Measurements from ENCODE around the gene IFNG. TPM values are rescaled to one million over a fixed set of nuclear protein-coding genes. Genes with fewer than 3 reads are reported as not detected.
"Not testable (repeated sequence)": the region's sequence is repeated elsewhere in the genome, so short reads cannot be mapped to it uniquely, and the experiment has no call there.

The IFNG gene
- total RNA-seq (2014; rRNA removed; shearing (Covaris generic)): not detected in 2 replicates

DNA sequence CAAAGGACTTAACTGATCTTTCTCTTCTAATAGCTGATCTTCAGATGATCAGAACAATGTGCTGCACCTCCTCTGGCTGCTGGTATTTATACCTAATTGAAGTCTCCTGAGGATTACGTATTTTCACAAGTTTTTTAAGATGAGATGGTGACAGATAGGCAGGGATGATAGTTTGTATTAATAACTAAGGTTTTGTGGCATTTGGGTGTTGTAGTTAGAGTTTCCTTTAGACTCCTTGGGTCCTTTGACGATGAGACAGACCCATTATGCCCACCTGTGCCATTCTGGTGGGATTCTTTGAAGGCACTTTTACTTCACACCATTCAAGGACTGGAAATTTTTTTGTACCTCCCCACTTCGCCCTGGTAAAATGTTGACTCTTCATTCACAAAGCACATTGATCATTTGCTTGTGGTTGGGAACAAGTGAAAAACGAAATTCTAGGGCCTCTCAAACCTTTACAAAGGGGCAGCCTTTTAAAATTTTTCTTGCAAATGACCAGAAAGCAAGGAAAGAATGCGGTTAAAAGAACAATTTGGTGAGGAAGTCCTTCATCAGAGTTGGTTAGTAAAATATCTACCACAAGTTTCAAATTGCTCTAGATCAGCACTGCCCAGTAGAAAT lies at the start of gene IFNG:
TSS of gene IFNG (minus strand) at position 60 of the 624 bp plus-strand sequence. CDS start 125 bp downstream, outside the sequence.
- DNase-seq (ENCODE audit: low spot score): no peak

DNA sequence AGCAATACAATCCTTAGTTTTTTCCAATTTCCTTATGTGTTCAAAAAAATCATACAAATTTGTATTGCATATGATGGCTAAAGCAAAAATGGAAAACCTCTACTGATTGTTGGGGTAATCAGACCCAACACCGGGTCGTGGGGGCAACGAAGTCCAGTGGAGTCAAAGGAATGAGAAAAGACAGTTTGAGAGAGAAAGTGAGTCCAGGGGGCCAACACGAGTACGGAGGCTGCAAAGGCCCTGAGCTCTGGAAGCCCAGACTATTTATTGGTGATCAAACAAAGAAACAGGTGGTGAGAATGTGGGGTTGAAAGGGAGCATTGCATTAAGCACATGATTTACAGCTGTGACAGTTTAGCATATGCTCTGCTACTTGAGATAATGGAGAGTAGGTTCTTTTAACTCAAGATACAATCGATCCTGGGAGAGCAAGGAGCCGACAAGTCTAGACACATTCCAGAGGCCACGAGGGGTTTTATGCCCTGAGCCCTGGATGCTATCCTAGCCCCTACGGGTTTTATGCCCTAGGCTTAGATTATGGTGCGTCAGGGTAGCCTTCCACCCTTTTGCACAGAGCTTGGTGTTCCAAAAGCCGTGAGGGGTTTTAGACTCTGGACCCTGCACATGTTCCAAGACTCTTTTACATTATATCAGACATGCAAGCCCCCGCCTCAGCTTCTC lies 49.6 kb upstream of the IFNG start:
- DNase-seq (ENCODE audit: low spot score): not testable (repeated sequence)

DNA sequence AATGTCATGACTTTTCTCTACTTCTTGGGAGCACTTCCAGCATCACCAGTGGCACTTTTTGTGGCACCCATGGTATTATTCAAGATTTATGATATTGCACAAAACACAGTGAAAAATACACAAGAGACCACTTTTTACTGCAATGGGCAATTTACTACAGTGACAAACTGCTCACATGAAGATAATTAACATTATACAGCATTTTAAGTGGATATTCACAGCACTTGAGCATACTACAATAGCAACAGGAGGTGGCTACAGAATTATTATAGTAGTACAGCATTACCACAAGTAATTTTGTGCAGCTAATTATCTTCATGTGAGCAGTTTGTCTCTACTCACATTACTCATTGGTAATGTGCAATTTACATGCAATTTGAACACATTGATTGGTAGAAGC lies 47.7 kb upstream of the IFNG start:
- no peak for DNase-seq (ENCODE audit: low spot score)

DNA sequence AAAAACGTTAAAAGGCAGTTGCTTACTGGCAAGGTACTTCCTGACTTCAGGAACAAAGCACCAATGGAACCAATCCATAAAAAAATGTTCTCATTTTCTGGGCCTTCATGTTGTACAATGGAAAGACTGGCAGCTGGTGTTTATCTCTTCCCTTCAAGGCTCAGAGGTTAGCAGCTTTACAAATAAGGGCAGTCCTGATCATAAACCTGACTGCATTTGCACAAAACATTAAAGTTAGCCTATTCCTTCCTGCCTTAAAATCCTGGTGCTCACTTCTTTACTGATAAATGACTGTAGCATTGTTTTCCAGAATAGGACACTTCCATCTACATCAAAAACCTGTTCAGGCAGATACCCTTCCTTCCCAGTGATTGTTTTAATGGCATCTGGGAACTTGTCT lies 46.9 kb upstream of the IFNG start:
- DNase-seq (ENCODE audit: low spot score): no peak

DNA sequence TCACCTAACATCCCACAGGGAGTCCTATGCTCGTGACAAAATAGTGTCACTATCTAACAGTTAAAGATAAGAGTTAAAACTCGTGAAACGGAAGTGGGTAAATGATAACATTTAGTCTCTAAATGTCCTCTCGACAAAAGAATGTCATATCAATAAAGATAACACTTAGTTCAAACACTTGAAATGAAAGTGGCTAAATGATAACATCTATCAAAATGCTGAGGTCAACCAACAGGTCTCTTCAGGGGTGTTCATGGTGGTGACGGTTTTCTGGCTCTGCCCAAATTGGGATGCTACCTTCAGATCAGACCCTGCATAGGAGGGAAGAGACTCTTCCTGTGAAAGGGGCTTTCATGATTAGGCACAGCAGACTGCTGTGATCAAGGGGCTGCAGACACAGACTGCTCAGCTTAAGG lies 43.9 kb upstream of the IFNG start:
- no peak for DNase-seq (ENCODE audit: low spot score)

DNA sequence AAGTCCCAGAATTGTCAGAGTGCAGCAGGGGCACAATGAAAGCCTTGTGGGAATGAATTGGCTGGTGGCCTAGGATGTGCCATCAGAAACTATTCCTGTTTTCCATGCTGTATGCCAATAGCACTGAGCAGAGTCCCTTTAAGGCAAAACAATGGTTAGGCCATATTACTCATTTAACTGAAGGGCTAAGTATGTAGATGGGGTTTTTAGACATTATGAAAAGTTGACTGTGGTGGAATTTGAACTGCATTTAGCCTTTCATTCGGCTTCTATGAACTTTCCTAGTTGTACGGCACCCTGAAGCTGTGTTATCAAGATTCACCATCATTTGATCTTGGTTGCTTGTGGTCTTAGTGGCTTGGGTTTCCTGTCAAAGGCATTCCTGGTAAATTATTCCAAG lies 41.3 kb upstream of the IFNG start:
- peak; percentile 49 for DNase-seq (ENCODE audit: low spot score)

DNA sequence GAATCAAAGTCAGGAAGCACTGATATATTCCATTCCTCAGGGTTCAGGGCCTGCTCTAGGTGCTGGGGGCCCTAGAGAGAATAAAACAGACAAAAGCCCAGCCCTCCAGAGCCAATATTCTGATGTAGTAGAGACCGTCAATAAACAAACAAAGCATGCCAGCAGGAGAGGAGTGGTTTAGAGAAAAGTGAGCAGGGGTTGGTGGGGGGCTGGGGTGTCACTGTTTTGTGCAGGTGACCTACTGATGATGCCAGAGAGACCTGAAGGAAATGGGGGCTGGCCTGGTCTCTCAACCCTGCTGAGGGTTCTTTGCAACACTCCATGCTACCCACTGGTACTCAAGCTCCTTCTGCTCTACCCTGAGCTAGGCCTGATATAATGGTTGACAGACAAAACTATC lies 39.6 kb upstream of the IFNG start:
- DNase-seq (ENCODE audit: low spot score): no peak

DNA sequence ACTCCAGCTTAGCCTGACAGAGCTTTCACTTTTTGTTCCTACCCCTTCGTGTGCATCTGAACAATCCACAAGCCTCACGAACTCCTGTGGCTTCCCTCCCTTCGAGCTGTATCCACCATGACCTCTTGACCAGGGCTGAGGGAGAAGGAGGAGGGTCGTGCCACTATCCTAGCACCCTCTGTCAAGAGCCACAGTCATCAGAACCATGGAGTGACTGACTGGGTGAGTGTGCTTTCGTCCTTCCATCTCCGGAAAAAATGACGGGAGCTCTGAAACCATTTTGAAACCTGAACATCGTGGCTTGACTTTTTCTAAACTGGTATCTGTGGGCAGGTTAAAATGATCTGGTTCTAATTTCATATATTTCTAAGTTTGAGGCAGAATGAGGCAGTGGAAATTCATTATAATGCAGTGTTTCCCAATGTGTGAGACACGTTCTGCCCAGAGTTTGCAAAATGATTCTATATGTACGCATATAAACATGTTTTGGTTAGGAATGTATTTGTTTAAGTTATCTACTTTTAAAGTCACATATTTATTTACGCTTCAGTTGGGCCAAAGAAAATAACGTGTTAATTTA lies 39.1 kb upstream of the IFNG start:
- no peak for DNase-seq (ENCODE audit: low spot score)

DNA sequence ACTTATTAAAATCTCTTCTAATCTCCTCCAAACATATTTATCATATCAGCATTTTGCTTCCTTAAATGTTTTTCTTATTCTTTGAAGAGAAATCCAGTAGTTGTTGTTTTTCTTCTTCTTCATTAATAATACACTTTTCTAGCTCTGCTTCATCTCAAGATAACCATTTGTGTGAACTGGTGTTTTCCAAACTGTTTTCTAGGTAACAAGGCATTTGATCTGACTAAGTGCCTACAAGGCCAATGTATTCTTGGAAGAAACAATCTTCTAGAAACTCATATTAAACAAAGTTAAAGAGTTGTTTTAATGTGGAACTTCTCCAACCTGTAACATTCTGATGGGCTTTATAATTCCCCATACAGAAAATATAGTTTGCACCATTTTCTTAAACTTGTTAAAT lies 30.8 kb upstream of the IFNG start:
- no peak for DNase-seq (ENCODE audit: low spot score)

DNA sequence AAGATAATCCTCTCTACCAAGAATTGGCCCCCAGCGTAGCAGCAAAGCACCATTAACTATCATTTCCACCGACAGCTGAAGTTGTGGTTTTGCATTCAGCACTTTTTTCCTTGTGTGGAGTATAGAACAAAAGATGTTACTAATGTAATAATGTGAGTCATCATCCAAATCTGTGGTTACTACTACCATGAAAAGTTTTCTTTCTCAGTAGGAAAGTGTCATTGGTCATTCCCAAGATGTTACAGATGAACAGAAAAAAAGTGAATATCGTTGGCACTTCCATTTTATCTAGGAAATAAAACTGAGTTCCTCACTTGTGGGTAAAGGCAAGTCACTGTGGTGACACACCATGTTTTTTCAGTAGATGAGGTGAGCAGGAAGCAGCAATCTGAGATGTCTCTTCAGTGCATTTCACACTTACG lies 30.3 kb upstream of the IFNG start:
- DNase-seq (ENCODE audit: low spot score): peak; percentile 87

DNA sequence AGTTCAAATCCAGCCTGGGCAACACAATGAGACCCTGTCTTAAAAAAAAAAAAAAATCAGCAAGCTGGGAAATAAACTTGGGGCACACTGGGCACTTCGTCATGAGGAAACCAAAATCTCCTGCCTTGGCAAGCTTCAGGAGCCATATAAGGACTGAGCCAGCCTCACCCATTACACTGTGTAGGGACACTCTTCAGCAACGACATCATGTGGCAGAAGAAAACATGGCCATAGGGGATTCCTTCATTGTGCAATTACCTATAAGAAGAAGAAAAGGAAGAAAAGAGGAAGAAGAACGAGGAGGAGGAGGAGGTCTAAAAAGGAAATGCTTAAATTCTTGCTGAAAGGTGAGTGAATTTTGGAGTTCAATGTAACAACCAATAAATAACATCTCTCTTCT lies 26.1 kb upstream of the IFNG start:
- no peak for DNase-seq (ENCODE audit: low spot score)

DNA sequence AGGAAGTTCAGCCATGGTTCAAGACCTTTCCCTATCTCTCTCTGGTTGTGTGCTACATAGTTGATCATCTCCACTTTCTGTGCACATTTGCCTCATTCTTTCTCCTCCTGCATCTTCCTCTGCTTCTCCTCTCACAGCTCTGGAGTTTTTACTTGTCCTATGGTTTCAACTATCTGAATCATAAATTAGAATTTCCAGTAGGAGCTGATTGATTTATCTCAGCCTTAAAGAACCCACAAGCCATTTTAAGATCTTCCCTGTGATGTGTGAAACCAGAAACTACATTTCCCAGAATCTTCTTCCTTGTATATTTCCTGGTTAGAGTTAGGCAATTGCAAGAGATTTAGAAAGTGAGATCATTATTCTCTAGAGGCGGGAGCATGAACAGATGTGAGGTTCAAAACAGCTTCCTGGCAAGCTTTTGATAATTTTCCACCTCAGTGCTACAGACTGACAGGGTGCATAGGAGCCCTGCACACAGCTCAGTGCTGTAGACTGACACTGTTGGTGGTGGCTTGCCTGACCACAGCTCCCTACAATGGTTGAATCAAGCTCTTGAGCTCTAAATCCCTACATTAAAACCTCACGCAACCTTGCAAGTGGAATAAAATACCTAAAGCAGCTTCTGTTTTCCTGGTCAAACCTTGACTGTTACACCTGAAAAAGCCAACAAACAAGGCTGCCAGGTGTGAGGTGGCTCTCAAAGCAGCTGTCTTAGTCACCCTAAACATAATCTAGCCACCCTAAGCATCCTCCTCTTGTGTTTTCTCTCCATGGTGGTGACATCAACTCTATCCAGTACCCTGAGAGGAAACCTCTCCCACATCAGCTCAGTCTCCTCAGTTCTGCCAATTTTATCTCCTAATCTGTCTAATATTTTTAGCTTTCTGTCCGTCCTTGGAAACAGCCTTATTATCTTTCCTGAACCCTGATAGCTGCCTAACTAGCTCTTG lies 21.5 kb upstream of the IFNG start:
- no peak for DNase-seq (ENCODE audit: low spot score)

DNA sequence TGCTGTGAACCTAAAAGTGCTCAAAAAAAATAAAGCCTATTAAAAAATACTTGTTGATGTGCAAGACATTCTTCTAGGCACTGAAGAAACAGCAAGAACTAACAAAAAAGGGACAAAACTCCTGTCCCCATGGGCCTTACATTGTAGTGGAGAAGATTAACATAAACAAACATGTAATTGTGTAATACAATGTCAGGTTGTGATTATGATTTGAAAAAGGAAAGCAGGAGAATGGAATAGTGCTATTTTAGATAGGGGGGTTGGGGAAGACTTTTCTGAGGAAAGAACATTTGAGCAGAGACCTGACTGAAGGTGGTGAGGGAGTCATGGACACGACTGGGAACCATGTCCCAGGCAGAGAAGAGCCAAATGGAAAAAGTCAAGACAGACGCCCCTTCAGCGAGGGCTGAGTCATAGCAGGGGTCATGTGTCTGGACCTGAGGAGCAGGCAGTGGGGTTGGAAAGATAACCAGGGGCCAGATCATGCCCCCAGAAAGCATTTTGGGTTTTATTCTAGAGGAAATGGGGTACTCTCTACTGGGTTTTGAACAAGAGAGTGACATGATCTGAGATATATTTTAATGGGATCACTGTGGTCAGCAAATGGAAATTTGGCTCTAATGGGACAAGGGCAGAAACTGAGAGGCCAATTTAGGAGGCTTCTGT lies 19.4 kb upstream of the IFNG start:
- DNase-seq (ENCODE audit: low spot score): no peak

DNA sequence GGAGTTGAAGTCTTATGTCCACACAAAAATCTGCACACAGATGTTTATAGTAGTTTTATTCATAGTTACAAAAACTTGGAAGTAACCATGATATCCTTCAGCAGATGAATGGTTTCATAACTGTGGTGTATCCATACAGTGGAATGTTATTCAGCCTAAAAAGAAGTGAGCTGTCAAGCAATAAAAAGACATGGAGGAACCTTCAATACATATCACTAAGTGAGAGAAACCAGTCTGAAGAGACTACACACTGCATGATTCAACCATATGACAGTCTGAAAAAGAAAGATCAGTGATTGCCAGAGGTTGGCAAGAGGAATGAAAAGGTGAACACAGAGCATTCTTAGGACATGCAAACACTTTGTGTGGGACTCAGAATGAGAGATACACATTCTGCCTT lies 18.6 kb upstream of the IFNG start:
- DNase-seq (ENCODE audit: low spot score): no peak

DNA sequence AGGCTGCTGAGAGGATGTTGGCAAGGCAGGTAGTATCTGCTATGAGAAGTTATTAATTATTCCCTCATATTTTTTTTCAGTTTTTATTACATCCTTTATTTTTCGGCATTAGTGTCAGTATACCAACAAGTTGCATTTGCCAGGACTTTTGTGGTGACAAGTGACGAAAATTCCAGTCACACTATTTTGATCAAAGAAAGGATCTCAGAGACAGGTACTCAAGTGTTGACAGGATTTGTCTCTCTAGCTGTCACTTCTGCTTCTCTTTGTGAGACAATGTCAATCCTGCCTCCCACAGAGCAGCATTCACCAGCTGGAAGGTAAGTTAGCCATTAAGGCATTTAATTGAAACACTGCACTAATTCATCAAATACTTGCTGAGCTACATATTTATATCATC lies 18.0 kb upstream of the IFNG start:
- no peak for DNase-seq (ENCODE audit: low spot score)

DNA sequence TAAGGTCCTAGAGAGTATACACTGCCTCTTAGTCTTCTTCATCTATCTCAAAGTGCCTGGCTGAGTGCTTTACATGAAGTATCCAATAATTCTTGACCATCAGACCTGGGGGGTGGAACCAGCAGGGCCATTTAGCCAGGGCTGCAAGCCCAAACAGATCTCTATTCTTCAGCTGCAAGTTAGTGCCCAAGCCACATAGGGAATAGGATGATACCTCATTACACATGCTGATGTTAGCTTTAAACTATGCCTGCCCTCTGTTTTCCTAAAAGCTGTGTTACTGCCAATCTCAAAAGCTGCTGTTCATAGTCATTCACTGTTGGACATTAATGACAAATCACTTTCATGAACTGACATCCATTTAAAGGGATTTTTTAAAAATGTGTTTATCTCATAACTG lies 16.7 kb upstream of the IFNG start:
- no peak for DNase-seq (ENCODE audit: low spot score)

DNA sequence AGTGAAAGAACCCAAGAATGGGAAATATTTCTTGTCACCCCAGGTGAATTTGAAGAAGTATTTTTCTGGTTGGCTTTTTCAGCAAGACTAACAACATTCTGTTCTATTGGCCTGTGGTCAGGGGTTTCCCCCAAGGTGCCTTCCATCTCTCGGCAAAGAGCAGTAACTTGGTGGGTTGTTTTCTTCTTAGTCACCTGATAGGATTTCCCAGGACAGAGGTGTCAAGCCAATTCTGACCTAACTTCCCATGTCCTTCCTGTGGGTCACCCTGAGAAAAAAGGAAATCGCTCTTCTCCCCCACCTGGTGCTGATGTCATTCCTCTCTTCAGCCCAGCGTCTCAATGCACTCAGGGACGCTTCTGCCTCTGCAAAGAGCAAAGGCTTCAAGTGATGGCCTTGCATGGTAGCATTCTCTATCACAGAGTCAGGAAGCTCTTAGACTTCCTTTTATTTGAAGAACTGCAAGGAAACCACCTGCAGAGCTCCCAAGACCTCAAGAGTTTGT lies 16.1 kb upstream of the IFNG start:
- DNase-seq (ENCODE audit: low spot score): peak; percentile 13

DNA sequence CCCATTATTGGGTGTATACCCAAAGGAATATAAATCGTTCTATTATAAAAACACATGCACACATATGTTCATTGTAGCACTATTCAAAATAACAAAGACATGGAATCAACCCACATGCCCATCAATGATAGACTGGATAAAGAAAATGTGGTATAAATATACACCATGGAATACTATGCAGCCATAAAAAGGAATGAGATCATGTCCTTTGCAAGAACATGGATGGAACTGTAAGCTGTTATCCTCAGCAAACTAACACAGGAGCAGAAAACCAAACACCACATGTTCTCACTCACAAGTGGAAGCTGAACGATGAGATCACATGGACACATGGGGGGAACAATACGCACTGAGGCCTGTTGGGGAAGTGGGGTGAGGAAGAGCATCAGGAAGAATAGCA lies 15.2 kb upstream of the IFNG start:
- DNase-seq (ENCODE audit: low spot score): not testable (repeated sequence)

DNA sequence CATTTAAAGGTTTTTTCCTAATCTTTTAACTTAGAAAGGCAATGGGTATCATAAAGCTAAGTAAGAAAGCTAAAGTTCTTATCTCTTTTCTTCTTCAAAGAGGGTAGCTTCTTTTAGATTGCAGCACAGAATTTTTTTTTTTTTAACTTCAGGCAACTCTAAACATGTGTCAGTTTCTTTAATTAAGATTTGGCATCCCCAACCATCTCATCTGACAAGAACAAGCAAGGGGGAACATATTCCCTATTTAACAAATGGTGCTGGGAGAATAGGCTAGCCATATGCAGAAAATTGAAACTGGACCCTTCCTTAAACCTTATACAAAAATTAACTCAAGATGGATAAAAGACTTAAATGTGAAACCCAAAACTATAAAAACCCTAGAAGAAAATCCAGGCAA lies 14.3 kb upstream of the IFNG start:
- DNase-seq (ENCODE audit: low spot score): no peak

DNA sequence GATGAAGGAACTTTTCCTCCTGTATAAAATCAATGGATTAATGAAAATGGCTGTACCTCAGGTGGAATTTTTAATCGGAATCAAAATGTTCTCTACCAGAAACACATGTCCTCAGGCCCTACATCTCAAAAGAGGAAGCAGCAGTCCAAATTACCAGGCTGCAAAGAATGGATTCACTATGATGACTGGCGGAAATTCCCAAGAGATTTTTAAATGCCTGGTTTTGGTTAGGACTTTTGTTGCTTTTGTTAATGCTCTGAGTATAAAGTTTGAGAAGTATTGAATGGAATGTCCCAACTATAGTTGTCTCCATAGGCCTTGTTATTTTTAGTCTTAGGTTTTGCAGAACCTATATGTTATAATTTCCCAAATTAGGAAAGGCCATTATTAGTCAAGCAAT lies 11.2 kb upstream of the IFNG start:
- DNase-seq (ENCODE audit: low spot score): no peak

DNA sequence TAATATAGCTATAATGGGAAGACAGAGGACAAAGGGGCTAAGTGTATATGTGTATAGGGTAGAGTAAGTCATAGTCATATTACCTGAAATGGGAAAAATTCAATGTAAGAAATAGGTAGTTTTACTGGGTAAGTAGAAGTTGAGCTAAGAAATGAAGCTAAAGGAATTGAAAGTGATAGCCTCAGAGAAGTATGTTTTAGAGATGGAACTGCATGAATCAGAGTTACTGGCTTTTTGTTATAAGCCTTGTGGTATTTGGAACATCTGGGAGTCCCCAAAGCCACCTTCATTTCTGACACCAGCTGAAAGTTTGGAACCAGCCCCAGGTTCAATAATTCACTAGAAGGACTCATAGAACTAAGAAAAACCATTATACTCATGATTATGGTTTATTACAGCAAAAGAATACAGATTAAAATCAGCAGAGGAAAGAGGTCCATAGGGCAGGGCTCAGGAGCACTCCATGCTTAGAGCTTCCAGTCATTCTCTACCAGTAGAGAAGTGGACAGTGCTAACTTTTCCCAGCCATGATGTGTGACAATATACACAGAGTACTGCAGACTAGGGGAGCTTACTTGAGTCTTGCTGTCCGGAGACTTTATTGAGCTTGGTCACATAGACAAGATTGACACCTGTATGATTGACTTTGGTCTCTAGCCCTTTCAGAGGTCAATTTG lies 9.8 kb upstream of the IFNG start:
- DNase-seq (ENCODE audit: low spot score): no peak
